Panc1 (cell line): ENCODE results near the gene SPAG5. TPM values are rescaled to one million over a fixed set of nuclear protein-coding genes. Genes with fewer than 3 reads are reported as not detected.

Experiments used
- ATAC-seq: fragments of 200-7000 bp; cut with Tn5 transposase; 2 replicates; pipeline ENCODE4 v1.9.1; 2020; ENCODE audit warnings: mild to moderate bottlenecking, moderate library complexity
- BruUV-seq: library from RNA; stranded (reverse); fragments of 400-500 nt; replicated peaks from 2 replicates; lab custom pipeline; 2021; lab: Mats Ljungman, UMichigan
- CTCF ChIA-PET: fragments of 300-600 bp; sonication (Branson Sonifier 250); formaldehyde crosslinking; loops from one replicate; lab custom pipeline; 2022; ENCODE audit warnings: antibody characterized with exemption; lab: Charles Lee
- POLR2A ChIA-PET: fragments of 300-600 bp; sonication (Branson Sonifier 250); formaldehyde crosslinking; loops from one replicate; lab custom pipeline; 2022; ENCODE audit warnings: antibody characterized with exemption; lab: Charles Lee
- DNase-seq: peaks from one replicate; pipeline ENCODE4 v3.0.0-alpha.2; 2010; ENCODE audit warnings: low read depth, low spot score
- H3K27ac ChIP-seq: 2 replicates; pipeline ENCODE4 v1.5.1; 2011; ENCODE audit warnings: mild to moderate bottlenecking, low read length, inconsistent platforms
- H3K27me3 ChIP-seq: fragments of 200-500 bp; sonication (Bioruptor generic); 2 replicates; pipeline ENCODE4 v1.6.0; 2014; ENCODE audit warnings: low read length, inconsistent platforms; ENCODE audit not compliant: control insufficient read depth, insufficient read depth
- H3K36me3 ChIP-seq: fragments of 200-500 bp; sonication (Bioruptor generic); 2 replicates; pipeline ENCODE4 v1.5.1; 2014; ENCODE audit warnings: inconsistent platforms, mild to moderate bottlenecking, low read length, moderate library complexity; ENCODE audit not compliant: control insufficient read depth, insufficient read depth
- H3K4me1 ChIP-seq: 2 replicates; pipeline ENCODE4 v1.5.1; 2011; ENCODE audit warnings: inconsistent platforms, mild to moderate bottlenecking, low read length, moderate library complexity; ENCODE audit not compliant: control insufficient read depth, insufficient read depth
- H3K4me3 ChIP-seq, 2 experiments: 2 replicates each; pipeline ENCODE4 v1.5.1; 2011 to 2012; ENCODE audit warnings: low read depth in 2 of 2, low read length in 2 of 2, mild to moderate bottlenecking in 2 of 2, inconsistent platforms in 1 of 2, moderate library complexity in 1 of 2
- H3K9me3 ChIP-seq: fragments of 200-500 bp; sonication (Bioruptor generic); 2 replicates; pipeline ENCODE4 v1.5.1; 2014; ENCODE audit warnings: low read depth, mild to moderate bottlenecking, inconsistent platforms, low read length, moderate library complexity; ENCODE audit not compliant: control insufficient read depth, insufficient read depth
- CTCF ChIP-seq: fragments of 450-650 bp; IDR thresholded peaks from 2 replicates; pipeline ENCODE4 v1.5.1; 2017; ENCODE audit warnings: mild to moderate bottlenecking
- POLR2AphosphoS5 ChIP-seq: IDR thresholded peaks from 2 replicates; pipeline ENCODE4 v1.6.1; 2012; ENCODE audit warnings: mild to moderate bottlenecking, low read depth, low read length, moderate library complexity
- REST ChIP-seq, 2 experiments: IDR thresholded peaks; 2 replicates each; pipeline ENCODE4 v1.6.1; 2011 to 2012; ENCODE audit warnings: low read depth in 2 of 2, control low read depth in 1 of 2, low read length in 1 of 2, mild to moderate bottlenecking in 1 of 2, moderate library complexity in 1 of 2; ENCODE audit not compliant: insufficient read depth in 1 of 2
- SIN3A ChIP-seq: IDR thresholded peaks from 2 replicates; pipeline ENCODE4 v1.6.1; 2012; ENCODE audit warnings: low read depth, mild to moderate bottlenecking, low read length, moderate library complexity, borderline replicate concordance; ENCODE audit not compliant: insufficient read depth
- TCF7L2 ChIP-seq: IDR thresholded peaks from 2 replicates; pipeline ENCODE4 v1.6.1; 2011; ENCODE audit warnings: mild to moderate bottlenecking, low read depth, low read length, inconsistent platforms
- in situ Hi-C: cut with HindIII; loops from 2 replicates; pipeline ENCODE4 v1.10.0; 2016; ENCODE audit warnings: low sequenced_read_pairs, low pct_unique_long_range_greater_than_20kb
- intact Hi-C: fragments of 100-400 bp; cut with micrococcal nuclease; formaldehyde crosslinking; loops from one replicate; pipeline ENCODE4 v1.10.0; 2022; ENCODE audit not compliant: unreplicated experiment
- total RNA-seq: library from RNA; stranded (reverse); gene quantifications from one replicate; pipeline ENCODE4 v1.2.1, GENCODE V29; 2021; ENCODE audit not compliant: unreplicated experiment

The SPAG5 gene
- total RNA-seq, 1 experiment from 2014 or later = 152 TPM

GRCh38 chr17:28573966-28574480 is 24.8 kb downstream of the SPAG5 start:
- in situ Hi-C loops = no loop called here
- Histone ChIP-seq H3K9me3 (no peaks in the 10 kb centered on the region), H3K27me3 (no peaks in the 10 kb centered on the region), H3K4me3 (no peak overlapping the region), H3K4me1 (peaks cover 22% of the 10 kb centered on the region), H3K36me3 (no peaks in the 10 kb centered on the region; the same call in 1 of the 2 replicates), H3K27ac (no peak overlapping the region)
- CTCF ChIA-PET = interaction anchor here (0.6 to 0.9 kb wide), 3 partner anchors 31 to 157 kb away, joined by 3 to 5 read pairs (median 3); no protein-coding TSS in a partner anchor
- TF ChIP-seq CTCF = no peak
- TF ChIP-seq POLR2AphosphoS5 = no peak
- no peak for TF ChIP-seq SIN3A
- TF ChIP-seq REST (IDR thresholded peaks at IDR 0.05; ENCODE audit: insufficient read depth in 1 of 2, low read depth in 2 of 2, low read length in 1 of 2) = no peak
- TF ChIP-seq TCF7L2 = no peak
- POLR2A ChIA-PET = interaction anchor here (0.7 kb wide), 1 partner anchor 76 kb away, joined by 3 read pairs; no protein-coding TSS in a partner anchor
- no peak for ATAC-seq
- DNase-seq = no peak
- no TSS peak for BruUV-seq
- intact Hi-C loops = no loop called here

- H3K27ac ChIP-seq = no peak overlapping the region
- ChIA-PET POLR2A (no interaction called here), CTCF (no interaction called here)
- intact Hi-C loops = no loop called here
- no peak for TF ChIP-seq CTCF
- no peak for TF ChIP-seq TCF7L2
- TF ChIP-seq POLR2AphosphoS5 = no peak
- no peak for TF ChIP-seq REST (IDR thresholded peaks at IDR 0.05; ENCODE audit: insufficient read depth in 1 of 2, low read depth in 2 of 2, low read length in 1 of 2)
- no peak for TF ChIP-seq SIN3A
- in situ Hi-C loops = no loop called here
- no peak overlapping the region for H3K4me3 ChIP-seq
- H3K36me3 ChIP-seq = no peaks in the 10 kb centered on the region; the same call in 1 of the 2 replicates
- peaks cover 22% of the 10 kb centered on the region for H3K4me1 ChIP-seq
- ATAC-seq (no peak), DNase-seq (no peak)
- H3K27me3 ChIP-seq = no peaks in the 10 kb centered on the region
- no TSS peak for BruUV-seq
- no peaks in the 10 kb centered on the region for H3K9me3 ChIP-seq
These were observed 25.3 kb downstream of the SPAG5 start for GRCh38 chr17:28573521-28573920.
